Activated T-cell treated with anti-CD3 and anti-CD28 coated beads, Interleukin-2, amount 50 U/mL, for 1 hour (primary cell): Measurements from ENCODE around the gene CCDC179.
A peak's percentile ranks its signal among the peaks of the same experiment; 100 is the strongest.

Source experiments
- DNase-seq: peaks from one replicate; pipeline ENCODE4 v3.0.0-alpha.2; 2020

CCDC179 gene

GRCh38 chr11:22860241-22860640, at the start of gene CCDC179:
Gene CCDC179 (minus strand): TSS chr11:22860474. CDS start chr11:22860421, 53 bp downstream.
- no peak for DNase-seq

DNA sequence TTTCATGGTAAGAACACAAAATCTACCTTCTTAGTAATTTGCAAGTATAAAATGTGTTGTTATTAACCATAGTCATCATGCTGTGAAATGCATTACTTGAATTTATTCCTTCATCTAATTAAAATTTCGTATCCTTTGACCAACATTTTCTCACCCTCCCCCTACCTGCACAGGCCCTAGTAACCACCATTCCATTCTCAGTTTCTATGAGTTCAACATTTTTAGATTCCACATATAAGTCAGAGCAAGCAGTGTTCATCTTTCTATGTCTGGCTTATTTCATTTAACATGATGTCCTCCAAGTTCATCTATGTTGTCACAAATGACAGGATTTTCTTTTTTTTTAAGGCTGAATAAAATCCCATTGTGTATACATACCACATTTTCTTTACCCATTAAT, 43.5 kb upstream of the CCDC179 start:
- no peak for DNase-seq

- DNase-seq: no peak
Measured at GRCh38 chr11:22901603-22902002, 41.3 kb upstream of the CCDC179 start.

DNA sequence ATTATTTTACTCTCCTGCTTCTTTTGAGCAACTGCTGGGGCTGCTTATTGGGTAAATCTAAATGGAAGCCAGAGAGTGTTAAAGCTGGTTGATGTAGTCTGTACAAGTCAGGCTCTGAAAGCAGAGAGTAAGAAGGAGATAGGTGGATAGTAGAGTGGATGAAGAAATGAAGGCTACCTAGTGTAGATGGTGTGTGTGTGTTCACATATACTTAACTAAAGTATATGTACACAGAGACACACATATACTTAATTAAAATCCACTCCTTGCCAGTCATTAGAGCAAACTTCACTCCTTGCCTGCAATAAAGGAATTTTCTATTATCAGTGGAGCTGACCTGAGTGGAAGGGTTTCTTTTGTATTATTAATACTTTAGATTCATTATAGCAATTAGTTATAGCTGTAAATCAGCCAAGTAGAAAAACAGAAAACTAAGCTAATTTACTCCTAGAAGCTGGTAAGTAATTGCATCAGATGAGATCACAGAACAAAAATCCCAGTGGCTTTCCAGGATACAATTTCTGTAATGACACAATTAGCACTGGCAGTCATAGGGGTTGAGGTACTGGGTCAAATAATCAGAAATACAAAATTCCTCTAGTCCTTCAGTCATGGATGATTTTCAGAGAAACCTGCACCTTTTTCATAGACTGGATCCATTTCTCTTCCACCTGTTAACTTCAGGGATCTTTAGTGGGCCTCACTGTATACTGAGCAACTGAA, 40.7 kb upstream of the CCDC179 start:
- DNase-seq: no peak

DNA sequence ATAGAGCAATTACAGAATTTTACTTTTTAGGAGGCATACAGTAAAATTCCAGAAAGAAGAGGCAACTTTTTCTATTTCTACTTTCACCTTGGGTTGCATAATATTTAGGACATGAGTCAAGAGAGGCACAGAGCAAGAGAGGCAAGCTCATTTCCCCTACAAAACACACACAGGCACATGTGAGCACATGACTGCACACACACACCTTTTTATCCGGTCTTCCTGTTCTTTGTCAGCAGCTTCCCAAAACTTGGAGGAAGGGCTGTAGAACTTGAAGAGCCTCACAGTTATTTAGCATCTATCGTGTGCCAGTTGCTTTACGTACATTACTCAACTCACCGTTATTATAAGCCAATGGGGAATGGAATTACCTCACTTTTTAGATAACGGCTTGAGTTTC, 37.8 kb upstream of the CCDC179 start:
- no peak for DNase-seq

DNA sequence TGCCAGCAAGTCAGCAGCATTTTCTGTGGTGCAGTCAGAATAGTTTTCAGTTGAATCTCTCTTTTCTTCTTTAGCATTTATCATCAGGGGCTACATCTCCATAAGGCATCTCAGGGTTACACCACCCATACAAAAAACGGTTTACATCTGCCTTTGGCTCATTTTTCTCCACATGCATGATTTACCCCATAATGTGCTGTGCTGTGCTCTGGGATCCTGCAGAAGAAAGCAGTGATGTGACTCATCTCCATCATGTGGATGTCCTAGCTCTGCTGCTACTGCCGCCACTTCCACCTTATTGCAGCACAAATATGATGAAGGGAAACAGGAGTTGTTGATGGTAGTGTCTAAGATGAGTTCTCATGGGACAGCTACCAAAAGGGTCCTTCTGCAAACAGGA, 30.0 kb upstream of the CCDC179 start:
- no peak for DNase-seq

DNA sequence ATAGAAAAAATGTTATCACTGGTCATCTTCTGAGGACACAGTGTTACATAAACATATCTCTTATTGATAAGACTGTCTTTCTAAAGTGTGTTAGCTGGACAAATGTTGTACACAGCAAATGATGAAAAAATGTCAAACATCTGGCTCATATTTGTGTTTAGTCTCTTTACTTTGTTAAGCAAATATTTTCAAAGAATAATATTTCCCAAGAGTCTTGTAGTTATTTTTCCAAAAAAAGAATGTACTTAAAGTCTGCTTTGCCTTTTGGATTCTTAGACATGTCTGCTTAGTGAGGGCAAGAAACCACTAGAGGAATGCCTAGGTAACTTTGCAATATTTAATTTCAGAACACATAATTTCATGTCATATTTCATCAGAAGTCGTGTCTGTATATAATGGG, 23.9 kb upstream of the CCDC179 start:
- DNase-seq: no peak

DNA sequence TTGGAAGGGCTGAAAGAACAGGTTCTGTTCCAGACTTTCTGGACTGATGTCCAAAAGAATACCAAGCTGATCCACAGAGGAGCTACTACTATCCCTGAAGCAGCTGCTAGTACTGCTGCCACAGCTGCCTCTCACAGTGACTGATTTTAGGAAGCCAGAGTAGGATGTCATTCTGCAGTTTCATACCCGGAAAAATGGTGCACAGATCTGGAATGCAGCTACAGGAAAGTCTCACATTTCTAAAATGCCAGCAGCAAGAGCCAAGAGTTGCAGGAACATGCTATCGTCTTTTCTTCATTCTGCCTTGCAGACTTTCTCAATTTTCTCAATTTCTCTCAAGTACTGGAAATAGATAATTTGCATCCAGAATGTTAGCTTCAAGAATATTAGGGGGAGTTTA, 19.4 kb upstream of the CCDC179 start:
- no peak for DNase-seq

DNA sequence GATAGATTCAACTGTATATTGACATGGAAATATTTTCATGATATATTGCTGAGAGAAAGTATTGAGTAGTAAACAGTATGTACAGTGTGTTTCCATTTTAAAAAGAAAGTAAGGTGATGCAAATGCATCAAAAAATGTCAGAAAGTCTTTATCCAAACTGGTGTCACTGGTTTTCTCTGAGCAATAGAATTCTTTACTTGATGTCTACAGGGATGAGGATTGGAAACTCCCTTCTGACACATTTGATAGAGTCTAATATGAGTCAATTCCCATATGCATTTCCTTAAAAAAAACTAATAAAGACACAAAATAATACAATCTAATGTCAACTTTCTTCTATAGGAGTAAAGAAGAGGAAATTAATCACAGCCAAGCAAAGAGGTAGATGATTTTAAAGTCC, 18.3 kb upstream of the CCDC179 start:
- DNase-seq: no peak

GRCh38 chr11:22878039-22878438, 17.8 kb upstream of the CCDC179 start:
- DNase-seq: no peak

DNA sequence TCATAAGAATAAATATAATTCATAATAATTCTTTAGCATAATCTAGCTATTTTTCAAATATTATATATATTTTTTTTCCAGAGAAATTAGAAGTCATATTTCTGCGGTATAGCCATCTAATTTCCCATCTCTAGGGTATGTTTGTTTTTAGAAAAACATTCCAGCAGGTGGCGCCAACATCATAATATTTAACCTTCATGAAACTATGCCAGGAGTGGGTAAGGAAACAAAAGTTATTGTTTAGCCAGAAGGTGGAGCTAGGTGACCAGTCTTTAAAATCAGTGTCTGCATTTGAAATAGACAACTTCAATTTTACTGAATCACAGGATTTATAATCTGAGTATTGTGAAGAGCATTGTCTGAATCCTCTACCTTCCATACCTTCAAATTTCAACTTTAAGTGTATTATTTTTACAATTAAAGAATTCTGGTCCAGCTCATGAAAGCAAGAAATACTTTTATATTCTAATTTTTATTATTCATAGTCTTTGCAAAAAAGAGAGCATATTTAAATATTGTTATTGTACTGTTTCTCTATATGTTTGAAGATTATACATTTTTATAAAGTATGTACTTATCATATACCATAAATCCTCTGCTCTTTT, 15.7 kb upstream of the CCDC179 start:
- peak; percentile 34 for DNase-seq

GRCh38 chr11:22869325-22869724, 9.1 kb upstream of the CCDC179 start:
- DNase-seq: no peak

- DNase-seq: no peak
Measured at GRCh38 chr11:22859756-22860155, 518 bp downstream of the CCDC179 start.

GRCh38 chr11:22851477-22851876, 8.8 kb downstream of the CCDC179 start:
- DNase-seq: no peak

GRCh38 chr11:22846726-22847125, 13.5 kb downstream of the CCDC179 start:
- no peak for DNase-seq

GRCh38 chr11:22832315-22833015, 27.8 kb downstream of the CCDC179 start:
- no peak for DNase-seq

DNA sequence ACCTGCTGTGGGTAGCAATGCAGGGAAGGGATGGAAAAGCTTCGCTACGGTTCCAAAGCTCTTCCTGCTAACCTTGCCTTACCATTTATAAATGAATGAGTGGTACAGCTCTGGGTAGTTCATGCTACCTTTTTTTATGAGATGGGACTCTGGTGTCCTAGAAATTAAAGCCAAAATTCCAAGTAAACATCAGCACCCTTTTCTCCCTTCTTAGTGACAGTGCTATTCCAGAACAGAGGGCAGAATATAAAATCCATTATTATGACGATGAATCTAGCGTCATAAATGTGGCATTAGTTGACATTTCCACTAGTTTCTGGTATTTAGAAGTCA, 30.2 kb downstream of the CCDC179 start:
- DNase-seq: no peak

DNA sequence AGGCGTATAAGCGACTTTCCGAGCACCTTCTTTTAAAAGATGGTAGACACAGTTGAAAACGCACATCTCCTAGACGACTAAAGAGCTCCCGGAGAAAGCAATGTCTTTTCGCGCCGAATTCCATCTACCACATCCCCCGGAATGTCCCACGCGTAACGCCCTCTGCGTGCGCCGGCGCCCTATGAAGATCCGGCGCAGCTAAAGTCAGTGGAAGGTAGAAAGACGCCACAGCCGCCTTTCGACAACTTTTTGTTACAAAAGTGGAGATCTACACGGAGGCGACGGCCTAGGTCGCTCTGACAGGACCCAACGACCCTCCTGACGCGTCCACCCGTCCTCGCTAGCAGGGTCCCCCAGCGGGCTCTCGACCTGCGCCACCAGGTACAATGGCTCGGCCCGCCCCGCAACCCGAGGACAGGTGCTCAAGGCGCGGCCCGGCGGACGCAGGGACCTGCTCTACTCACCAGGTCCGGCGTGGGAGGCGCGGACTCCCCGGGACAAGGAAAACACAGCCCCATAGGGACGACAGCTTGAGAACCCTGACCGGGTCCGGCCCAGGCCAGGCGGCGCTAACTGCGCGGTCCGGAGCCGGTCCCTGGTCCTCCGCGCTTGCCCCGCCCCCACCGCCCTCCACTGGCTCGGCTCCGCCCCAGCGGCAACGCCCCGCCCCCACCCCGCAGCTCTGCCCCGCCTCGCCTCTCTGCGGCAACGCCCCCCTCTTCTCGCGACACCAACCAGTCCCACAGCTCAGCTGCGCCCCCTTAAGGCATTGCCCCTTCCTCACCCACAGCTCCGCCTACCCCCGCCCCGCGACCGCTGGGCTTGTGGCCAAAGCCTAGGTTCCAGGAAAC, 30.8 kb downstream of the CCDC179 start, which contains the start of gene SVIP:
Gene SVIP, minus strand, starts transcription at position 571 of the 851 bp plus-strand sequence. Its CDS starts 53 bp downstream, at position 518.
- DNase-seq: peak; percentile 94

GRCh38 chr11:22828373-22828772, 31.9 kb downstream of the CCDC179 start:
- no peak for DNase-seq

GRCh38 chr11:22822203-22822602, 38.1 kb downstream of the CCDC179 start:
- no peak for DNase-seq

DNA sequence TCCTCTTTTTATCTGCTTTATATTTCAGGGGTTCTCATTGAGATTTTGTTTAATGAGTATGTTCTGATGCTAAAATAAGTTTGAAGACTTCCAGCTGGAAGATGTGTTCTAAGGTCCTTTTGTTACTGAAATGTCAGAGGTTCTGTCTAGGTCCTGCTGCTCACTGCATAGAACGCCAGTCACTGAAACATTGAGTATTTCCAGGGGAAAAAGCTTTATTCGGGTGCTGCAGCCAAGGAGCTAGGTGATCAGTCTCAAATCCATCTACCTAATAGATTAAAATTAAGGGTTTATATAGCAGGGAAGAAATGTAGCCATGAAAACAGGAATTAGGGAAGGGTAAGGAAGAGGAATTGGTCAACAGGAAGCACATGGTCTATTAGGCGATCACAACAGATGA, 50.4 kb downstream of the CCDC179 start:
- DNase-seq: no peak

GRCh38 chr11:22808571-22809197, 51.6 kb downstream of the CCDC179 start:
- DNase-seq: no peak
